GM21723 (cell line): ENCODE measurements around the gene ZDHHC19.
"Not testable (repeated sequence)": the region's sequence is repeated elsewhere in the genome, so short reads cannot be mapped to it uniquely, and the experiment has no call there.

ENCODE experiments used
- ATAC-seq: cut with Tn5 transposase; IDR thresholded peaks from one replicate; pipeline ENCODE4 v1.9.1; 2021; ENCODE audit warnings: mild to moderate bottlenecking, moderate library complexity; ENCODE audit not compliant: unreplicated experiment

ZDHHC19 gene

DNA sequence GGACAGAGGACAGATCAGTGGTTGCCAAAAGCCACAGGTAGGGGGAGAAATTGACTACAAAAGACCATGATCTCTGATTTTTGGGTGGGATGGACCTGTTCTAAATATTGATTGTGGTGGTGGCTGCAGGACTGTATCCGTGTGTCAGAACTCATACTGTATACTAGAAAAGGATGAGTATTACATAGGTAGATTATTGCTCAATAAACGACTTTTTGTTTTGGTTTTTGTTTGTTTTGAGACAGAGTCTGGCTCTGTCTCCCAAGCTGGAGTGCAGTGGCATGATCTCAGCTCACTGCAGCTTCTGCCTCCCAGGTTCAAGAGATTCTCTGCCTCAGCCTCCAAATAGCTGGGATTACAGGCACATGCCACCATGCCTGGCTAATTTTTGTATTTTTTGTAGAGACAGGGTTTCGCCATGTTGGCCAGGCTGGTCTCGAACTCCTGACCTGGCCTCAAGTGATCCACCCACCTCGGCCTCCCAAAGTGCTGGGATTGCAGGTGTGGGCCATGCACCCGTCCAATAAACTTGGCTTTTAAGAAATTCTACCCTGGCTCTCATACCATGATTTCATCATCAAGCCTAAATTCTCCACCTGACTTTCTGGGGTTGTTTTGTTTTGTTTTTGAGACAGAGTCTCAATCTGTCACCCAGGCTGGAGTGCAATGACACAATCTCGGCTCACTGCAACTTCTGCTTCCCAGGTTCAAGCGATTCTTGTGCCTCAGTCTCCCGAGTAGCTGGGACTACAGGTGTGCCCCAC, 5.6 kb downstream of the ZDHHC19 start:
- ATAC-seq = not testable (repeated sequence)

- no peak for ATAC-seq
Measured at GRCh38 chr3:196203846-196204245, 7.4 kb downstream of the ZDHHC19 start.

- peak; percentile 70 for ATAC-seq
Measured at GRCh38 chr3:196202516-196202970, 8.7 kb downstream of the ZDHHC19 start.

- no peak for ATAC-seq
Measured at GRCh38 chr3:196198771-196199753, 12.1 kb downstream of the ZDHHC19 start.

GRCh38 chr3:196198081-196198675, 13.0 kb downstream of the ZDHHC19 start:
- ATAC-seq = no peak

DNA sequence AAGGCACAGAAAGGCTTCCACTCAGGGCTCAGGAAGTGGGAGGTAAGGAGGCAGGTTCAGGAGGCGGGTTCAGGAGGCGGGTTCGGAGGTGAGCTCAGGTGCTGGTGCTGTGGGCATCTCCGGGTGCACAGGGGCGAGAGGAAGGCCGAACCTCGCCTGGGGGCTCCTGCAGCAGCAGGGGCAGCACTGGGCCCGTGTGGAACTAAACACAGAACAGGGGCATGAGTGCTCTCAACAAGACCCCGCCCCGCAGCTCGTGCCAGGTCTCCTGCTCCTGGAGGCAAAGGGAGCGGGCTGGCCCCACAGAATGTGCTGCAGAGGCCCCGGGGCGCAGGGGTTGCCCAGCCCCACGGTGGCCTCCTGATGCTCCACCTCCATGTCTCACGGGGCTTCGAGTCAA, 13.7 kb downstream of the ZDHHC19 start:
- no peak for ATAC-seq

DNA sequence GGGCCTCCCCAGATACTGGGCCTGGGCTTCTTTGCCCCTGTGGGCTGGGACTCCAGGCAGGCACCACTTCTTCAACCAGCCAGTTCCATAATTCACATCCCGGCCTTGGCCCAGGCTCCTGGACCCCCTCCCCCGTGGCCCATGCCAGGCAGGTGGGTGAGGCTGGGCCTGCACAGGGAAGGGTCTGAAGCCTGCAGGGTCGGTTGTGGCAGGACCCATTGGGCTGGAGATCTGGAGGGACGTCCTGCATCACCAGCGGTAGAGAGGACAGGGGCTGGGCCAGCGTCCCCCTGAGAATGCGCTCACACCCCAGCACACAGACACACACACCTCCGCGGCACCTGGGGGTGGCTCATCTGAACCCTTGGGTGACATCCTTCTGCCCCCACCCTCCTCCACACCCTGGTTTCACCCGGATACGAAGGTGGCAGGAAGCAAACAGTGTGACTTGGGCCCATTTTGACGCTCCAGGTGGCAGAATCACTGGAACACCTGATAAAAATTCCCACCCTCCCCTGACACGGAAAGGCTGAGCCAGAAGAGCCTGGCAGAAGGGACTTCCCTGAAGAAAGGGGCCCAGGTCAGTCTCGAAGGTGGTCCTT, 15.4 kb downstream of the ZDHHC19 start:
- no peak for ATAC-seq

DNA sequence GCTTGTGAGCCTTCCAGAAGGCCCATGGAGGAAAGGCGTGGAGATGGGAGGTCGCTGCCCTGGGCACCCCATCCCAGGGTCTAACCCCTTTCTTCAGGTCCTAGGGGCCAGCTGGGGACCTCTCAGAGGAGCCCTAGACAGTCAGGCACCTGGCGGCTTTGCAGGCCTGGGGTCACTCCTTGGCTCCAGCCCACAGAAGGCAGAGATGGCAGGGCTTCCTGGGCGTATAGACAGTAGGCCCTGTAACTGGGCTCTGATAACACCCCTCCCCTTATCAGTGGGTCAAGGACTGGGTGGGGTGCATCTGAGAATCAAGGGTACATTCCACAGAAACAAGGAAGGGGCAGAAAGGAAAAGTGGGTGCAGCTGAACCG, 16.7 kb downstream of the ZDHHC19 start:
- ATAC-seq = no peak

DNA sequence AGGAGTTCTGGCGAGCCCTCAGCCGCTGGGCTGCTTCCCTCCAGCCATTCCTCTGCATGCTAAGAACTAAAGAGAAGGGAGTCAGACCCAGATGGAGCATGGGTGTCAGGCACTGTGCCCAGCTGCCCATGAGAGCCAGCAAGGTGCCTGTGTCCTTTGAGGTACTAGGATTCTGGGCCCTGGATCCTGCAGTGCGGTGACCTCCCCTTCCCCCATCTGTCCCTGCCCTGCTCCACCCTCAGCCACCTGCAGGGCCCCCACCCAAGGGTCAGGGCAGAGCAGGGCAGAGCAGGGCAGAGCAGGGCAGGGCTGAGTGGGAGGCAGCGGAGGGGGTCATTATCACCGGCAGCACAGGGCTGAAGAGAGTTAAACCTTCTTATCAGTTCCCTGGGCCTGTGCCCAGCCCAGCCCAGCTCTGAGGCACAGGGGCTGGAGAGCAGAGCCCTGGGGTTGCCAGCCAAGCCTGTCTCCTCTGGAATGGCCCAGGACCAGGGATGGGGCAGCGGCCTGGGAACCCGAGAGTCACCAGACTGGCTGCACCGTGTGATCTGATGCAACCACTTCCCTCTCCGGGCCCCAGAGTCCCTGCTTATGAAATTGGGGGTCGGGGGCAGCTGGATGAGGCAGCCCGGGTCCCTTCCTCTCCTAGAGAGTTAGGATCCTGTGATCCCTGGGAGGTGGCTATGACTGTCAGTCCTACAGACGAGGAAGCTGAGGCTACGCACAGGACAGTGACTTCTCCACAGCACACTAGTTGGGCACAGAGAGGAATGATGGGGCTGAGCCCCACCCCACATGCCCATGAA, 17.3 kb downstream of the ZDHHC19 start:
- no peak for ATAC-seq

DNA sequence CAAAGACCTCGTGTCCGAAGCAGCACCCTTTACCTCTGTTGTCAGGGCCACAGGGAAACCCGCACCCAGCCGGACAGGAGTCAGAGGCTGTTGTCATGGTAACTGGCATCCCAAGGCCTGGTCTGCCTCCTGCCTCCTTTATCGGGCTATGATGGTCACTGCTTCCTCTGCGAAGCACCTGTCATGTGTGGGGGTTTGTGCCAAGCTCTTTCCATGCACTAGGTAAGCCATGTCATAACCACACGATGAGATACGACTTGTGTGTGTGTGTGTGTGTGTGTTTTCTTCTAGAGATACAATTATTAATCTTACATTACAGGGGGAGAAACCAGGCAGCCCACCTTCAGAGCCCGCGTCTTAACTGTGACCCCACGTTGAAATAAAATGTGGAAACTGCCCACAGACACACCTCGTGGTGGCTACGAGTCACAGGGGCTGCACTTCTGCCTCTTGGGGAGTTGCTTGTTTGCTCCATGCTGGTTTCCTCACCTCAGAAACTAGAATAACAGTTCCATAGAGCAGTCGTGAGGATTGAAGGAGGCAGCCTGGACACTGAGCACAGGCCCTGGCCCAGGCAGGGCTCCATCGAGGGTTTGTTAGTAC, 18.0 kb downstream of the ZDHHC19 start:
- ATAC-seq = peak; percentile 4

GRCh38 chr3:196192524-196193051, 18.6 kb downstream of the ZDHHC19 start:
- ATAC-seq = peak; percentile 33

DNA sequence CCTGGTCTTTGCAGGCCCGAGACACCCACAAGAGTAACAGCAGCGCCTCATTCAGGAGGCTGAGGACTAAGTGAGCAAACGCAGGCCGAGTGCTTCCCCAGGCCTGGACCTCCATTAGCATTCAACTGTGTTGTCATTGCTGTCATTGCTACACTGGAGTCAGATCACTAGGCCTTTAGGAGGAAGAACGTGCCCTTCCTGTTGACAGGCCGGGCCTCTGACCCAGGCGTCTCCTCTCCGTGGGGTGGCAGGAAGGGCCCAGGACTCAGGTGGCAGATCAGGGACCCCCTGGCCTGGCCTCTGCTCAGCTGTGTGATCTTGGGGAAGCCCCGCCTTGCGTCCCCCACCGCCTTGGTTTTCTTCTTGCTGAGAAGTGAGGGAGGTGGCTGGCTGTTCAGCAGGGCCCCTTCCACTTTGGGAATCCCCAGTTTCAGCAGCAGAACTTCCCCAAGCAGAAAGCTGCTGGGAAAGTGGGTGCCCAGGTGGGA, 19.1 kb downstream of the ZDHHC19 start:
- peak; percentile 45 for ATAC-seq

- no peak for ATAC-seq
Measured at GRCh38 chr3:196189566-196190347, 21.4 kb downstream of the ZDHHC19 start.

DNA sequence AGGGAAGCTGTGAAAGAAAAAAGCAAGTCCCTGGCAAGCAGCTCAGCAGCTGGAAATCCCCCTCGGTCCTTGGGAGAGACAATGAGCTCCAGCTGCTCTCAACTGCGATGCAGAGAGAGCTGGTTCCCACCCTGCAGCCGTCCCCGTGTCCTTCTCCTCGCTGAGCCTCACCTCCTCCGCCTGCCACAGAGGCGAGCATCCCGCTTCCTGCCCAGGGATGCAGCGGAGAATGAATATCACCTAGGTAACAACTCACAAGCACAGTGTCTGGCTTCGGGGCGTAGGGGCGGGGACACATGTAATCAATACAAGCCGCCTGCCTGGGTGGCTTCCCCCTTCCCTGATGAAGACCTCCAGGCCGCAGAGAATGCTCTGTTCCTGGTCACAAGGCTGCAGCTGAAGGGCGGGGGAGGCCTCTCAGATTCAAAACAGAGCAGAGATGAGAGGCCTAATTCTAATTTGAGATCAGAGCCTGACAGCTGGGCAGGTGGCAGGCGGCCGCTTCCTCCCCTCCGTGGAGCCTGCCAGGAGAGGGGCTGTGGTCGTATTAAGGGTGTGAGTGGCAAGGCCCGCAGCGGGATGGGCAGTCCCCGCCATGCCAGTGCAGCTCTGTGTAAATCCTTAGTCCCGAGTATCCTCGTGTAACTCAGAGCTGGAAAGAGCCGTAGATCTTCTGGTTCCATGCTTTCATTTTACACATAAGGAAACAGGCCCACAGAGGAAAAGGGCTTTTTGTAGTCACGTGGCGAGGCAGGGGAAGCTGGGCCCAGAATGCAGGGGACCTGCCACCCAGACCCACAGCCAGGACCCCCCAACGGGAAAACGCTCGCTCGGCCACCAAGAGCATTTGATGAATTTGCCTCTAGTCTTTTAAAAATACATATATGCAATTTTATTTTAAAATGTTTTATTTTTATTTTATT, 24.3 kb downstream of the ZDHHC19 start:
- peak; percentile 60 for ATAC-seq

- no peak for ATAC-seq
Measured at GRCh38 chr3:196184881-196185280, 26.3 kb downstream of the ZDHHC19 start.

- ATAC-seq = not testable (repeated sequence)
Measured at GRCh38 chr3:196184169-196184432, 27.1 kb downstream of the ZDHHC19 start.

GRCh38 chr3:196181127-196181546, 30.1 kb downstream of the ZDHHC19 start:
- ATAC-seq = no peak

GRCh38 chr3:196180346-196180745, 30.9 kb downstream of the ZDHHC19 start:
- no peak for ATAC-seq
